Neural progenitor cell (in vitro differentiated cells): ENCODE results near the gene TMEM217. TPM values are rescaled to one million over a fixed set of nuclear protein-coding genes. Genes with fewer than 3 reads are reported as not detected.

Experiments
- DNase-seq: peaks from one replicate; pipeline ENCODE4 v3.0.0-alpha.2; 2016; ENCODE audit warnings: low spot score
- H2AFZ ChIP-seq: fragments of 200-600 bp; sonication (generic); replicated peaks from 2 replicates; pipeline ENCODE4 v1.6.1; 2016; ENCODE audit warnings: antibody characterized with exemption
- H3F3A ChIP-seq: fragments of 200-600 bp; sonication (generic); 2 replicates; pipeline ENCODE4 v1.6.1; 2016; ENCODE audit warnings: antibody characterized with exemption, low read depth
- H3K27ac ChIP-seq: fragments of 200-600 bp; sonication (generic); 2 replicates; pipeline ENCODE4 v1.5.1; 2016; ENCODE audit warnings: mild to moderate bottlenecking
- H3K27me3 ChIP-seq: fragments of 200-600 bp; sonication (generic); 2 replicates; pipeline ENCODE4 v1.6.1; 2016; ENCODE audit warnings: mild to moderate bottlenecking, moderate library complexity
- H3K36me3 ChIP-seq: fragments of 200-600 bp; sonication (generic); 2 replicates; pipeline ENCODE4 v1.5.1; 2016
- H3K4me1 ChIP-seq: fragments of 200-600 bp; sonication (generic); 2 replicates; pipeline ENCODE4 v1.6.1; 2016; ENCODE audit warnings: mixed run types
- H3K4me2 ChIP-seq: fragments of 200-600 bp; sonication (generic); 2 replicates; pipeline ENCODE4 v1.6.1; 2016
- H3K4me3 ChIP-seq: fragments of 200-600 bp; sonication (generic); 2 replicates; pipeline ENCODE4 v1.5.1; 2016
- H3K79me2 ChIP-seq: fragments of 200-600 bp; sonication (generic); 2 replicates; pipeline ENCODE4 v1.6.1; 2016; ENCODE audit warnings: low read depth
- H3K9ac ChIP-seq: fragments of 200-600 bp; sonication (generic); 2 replicates; pipeline ENCODE4 v1.6.1; 2016
- H3K9me3 ChIP-seq: fragments of 200-600 bp; sonication (generic); 2 replicates; pipeline ENCODE4 v1.5.1; 2016; ENCODE audit warnings: low read depth
- H4K20me1 ChIP-seq: fragments of 200-600 bp; sonication (generic); 2 replicates; pipeline ENCODE4 v1.6.1; 2016; ENCODE audit warnings: low read depth
- H3K27ac Mint-ChIP-seq: 3 replicates; pipeline ENCODE4 v1.8.0; 2021; ENCODE audit warnings: mixed read lengths
- H3K27me3 Mint-ChIP-seq: 2 replicates; pipeline ENCODE4 v1.8.0; 2022; ENCODE audit warnings: low read depth, mild to moderate bottlenecking, inconsistent platforms, moderate library complexity, mixed read lengths; ENCODE audit not compliant: insufficient read depth
- H3K36me3 Mint-ChIP-seq: 3 replicates; pipeline ENCODE4 v1.8.0; 2021; ENCODE audit warnings: mixed read lengths
- H3K4me1 Mint-ChIP-seq: 3 replicates; pipeline ENCODE4 v1.8.0; 2021; ENCODE audit warnings: mixed read lengths
- H3K4me3 Mint-ChIP-seq: 3 replicates; pipeline ENCODE4 v1.8.0; 2021; ENCODE audit warnings: mild to moderate bottlenecking, moderate library complexity, mixed read lengths
- H3K9me3 Mint-ChIP-seq: 3 replicates; pipeline ENCODE4 v1.8.0; 2020; ENCODE audit warnings: mixed read lengths
- EZH2 ChIP-seq: fragments of 200-600 bp; sonication (generic); IDR thresholded peaks from 2 replicates; pipeline ENCODE4 v1.6.1; 2017; ENCODE audit warnings: antibody characterized with exemption, mild to moderate bottlenecking, moderate library complexity
- EZH2phosphoT487 ChIP-seq: fragments of 200-600 bp; sonication (generic); IDR thresholded peaks from 2 replicates; pipeline ENCODE4 v1.6.1; 2017; ENCODE audit warnings: antibody characterized with exemption
- total RNA-seq: library from RNA; depleted of rRNA; stranded (reverse); fragments of >200 nt; gene quantifications from 2 replicates; pipeline ENCODE4 v1.2.3, GENCODE V29; 2015; ENCODE audit warnings: low replicate concordance
- TF ChIP-seq, protein P1 (sequence below): fragments of 200-600 bp; sonication (generic); IDR thresholded peaks from 2 replicates; pipeline ENCODE4 v1.5.1; 2017; ENCODE audit warnings: antibody characterized with exemption, mild to moderate bottlenecking

TMEM217 gene
- total RNA-seq, 1 donor from 2014 or later, result not detected

DNA sequence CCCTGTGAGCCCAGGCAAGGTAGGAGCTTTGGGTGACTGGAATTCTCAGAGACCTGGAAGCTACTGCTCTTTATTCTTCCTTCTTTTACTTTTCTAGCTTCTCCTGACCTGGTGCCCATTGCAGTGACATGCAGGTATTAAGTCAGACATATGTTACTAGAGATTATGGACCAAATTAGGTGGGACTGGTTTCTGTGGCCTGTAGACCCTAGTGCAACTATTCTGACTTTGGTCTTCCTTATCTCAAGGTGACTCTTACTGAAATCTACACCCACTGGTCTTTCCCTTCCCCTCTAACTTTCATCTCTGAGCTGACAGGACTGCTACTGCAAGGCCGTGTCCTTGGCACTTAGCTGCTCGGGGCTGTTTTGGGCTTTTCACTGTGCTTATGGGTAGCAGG lies 24.4 kb upstream of the TMEM217 start:
- TF ChIP-seq EZH2, result no peak
- TF ChIP-seq EZH2phosphoT487, result no peak
- DNase-seq, result no peak
- Histone ChIP-seq H3F3A (no peaks in the 10 kb centered on the region), H3K79me2 (no peaks in the 10 kb centered on the region), H3K9ac (no peak overlapping the region), H3K4me1 (no peaks in the 10 kb centered on the region), H3K36me3 (peaks cover under 1% of the 10 kb centered on the region), H3K4me2 (no peak overlapping the region), H4K20me1 (no peaks in the 10 kb centered on the region), H3K27me3 (no peaks in the 10 kb centered on the region), H3K27ac (no peak overlapping the region), H3K4me3 (no peak overlapping the region), H2AFZ (no peak overlapping the region), H3K9me3 (no peaks in the 10 kb centered on the region)
- Mint-ChIP-seq H3K27ac (no peak overlapping the region), H3K4me3 (no peak overlapping the region), H3K36me3 (peaks cover 23% of the 10 kb centered on the region), H3K27me3 (no peaks in the 10 kb centered on the region), H3K4me1 (no peaks in the 10 kb centered on the region), H3K9me3 (no peaks in the 10 kb centered on the region)

DNA sequence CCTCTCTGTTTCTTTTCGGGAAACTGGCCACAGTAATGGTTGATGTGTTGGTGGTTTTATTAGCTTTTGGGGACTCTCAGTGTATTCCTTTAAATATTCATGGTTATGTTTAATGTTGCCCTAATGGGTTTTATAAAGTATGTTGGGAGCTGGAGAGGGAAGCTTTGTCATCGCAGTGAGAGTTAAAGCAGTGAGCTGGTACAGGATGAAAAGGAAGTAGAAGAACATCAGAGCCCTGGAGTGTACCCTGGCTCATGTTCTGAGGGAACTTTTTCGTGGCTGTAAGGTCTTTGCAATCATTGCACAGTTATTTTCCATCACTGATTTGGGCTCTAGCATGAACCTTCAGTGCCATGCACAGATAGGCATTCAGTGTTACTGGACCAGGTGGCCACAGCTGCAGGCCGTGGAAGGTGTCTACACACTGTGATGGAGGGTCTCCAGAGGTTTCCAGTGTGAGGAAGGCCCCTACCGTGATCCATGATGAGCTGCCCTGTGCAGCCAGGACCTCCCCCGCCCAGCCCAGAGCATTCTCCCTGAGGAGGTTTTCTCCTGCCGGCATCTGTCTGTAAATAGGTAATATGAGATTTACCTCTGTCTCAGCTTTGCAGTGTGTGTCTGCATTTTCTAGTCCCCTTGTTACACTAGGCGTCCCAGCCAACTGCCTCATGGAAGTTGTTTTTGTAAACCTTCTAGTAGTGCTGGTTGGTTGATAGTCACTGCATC lies 22.4 kb upstream of the TMEM217 start:
- Histone ChIP-seq H3K27me3 (no peaks in the 10 kb centered on the region), H3K4me2 (no peak overlapping the region), H3K79me2 (no peaks in the 10 kb centered on the region), H3K9me3 (no peaks in the 10 kb centered on the region), H3K27ac (no peak overlapping the region), H3K4me1 (no peaks in the 10 kb centered on the region), H4K20me1 (peaks cover 12% of the 10 kb centered on the region), H3F3A (no peaks in the 10 kb centered on the region), H3K9ac (no peak overlapping the region), H3K36me3 (no peaks in the 10 kb centered on the region), H2AFZ (no peak overlapping the region), H3K4me3 (no peak overlapping the region)
- DNase-seq, result no peak
- Mint-ChIP-seq H3K9me3 (no peaks in the 10 kb centered on the region), H3K4me1 (no peaks in the 10 kb centered on the region), H3K27ac (no peak overlapping the region), H3K36me3 (peaks cover 22% of the 10 kb centered on the region), H3K27me3 (no peaks in the 10 kb centered on the region), H3K4me3 (no peak overlapping the region)
- TF ChIP-seq EZH2, result no peak
- no peak for TF ChIP-seq EZH2phosphoT487
- TF ChIP-seq, protein P1, sequence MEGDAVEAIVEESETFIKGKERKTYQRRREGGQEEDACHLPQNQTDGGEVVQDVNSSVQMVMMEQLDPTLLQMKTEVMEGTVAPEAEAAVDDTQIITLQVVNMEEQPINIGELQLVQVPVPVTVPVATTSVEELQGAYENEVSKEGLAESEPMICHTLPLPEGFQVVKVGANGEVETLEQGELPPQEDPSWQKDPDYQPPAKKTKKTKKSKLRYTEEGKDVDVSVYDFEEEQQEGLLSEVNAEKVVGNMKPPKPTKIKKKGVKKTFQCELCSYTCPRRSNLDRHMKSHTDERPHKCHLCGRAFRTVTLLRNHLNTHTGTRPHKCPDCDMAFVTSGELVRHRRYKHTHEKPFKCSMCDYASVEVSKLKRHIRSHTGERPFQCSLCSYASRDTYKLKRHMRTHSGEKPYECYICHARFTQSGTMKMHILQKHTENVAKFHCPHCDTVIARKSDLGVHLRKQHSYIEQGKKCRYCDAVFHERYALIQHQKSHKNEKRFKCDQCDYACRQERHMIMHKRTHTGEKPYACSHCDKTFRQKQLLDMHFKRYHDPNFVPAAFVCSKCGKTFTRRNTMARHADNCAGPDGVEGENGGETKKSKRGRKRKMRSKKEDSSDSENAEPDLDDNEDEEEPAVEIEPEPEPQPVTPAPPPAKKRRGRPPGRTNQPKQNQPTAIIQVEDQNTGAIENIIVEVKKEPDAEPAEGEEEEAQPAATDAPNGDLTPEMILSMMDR, result no peak

DNA sequence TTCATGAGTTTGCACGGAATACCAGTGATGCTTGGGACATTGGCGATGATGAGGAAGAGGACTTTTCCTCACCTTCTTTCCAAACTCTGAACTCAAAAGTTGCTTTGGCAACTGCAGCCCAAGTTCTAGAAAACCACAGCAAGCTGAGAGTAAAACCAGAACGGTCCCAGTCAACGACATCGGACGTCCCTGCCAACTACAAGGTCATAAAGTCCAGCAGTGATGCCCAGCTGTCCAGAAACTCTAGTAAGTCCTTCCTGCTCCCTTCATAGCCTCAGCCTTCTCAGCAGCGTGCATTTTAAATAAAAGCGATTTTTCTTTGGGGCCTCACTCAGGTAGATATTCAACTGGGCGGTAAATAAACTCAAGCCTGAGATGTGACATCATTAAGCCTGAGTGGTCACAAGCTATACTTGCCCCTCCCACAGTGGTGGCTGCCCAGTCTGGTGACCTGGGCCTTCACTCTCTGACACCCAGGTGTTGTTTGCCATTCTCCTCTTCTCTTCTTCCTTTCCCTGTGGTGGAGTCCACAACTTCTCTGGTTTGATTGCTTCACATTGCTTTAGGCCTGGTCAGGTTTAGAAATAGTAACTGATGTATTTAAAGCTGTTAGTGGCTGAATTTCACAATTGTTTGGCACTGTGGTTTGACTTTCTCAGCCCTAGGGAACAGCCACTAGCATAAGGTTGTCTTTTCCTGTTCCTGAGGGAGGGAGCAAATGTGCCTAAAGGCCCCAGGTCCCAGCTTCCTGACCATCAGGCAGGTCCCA lies 21.6 kb upstream of the TMEM217 start:
- H4K20me1 ChIP-seq, result peaks cover 13% of the 10 kb centered on the region
- no peaks in the 10 kb centered on the region for H3K4me1 ChIP-seq
- H3K4me3 Mint-ChIP-seq, result no peak overlapping the region

DNA sequence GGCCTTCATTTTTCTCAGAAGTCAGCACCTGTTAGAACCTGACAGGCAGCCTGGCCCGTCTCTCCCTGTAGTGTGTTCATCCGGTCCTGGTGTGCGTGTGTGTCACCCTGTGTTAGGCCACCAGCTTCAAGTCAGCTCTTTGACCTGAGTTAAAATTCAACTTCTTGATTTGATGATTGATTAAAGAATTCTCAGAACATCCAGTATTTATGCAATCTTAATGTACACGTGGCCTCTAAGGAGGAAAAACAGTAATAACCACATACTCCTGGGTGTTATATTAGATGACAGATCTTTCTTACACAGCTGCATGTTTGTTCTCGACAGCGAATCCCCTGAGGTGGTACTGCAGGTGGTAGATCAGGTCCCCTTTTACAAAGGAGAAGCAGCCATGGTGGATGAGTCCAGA lies 19.1 kb upstream of the TMEM217 start:
- no peaks in the 10 kb centered on the region for H3K4me1 ChIP-seq
- no peaks in the 10 kb centered on the region for H3K9me3 Mint-ChIP-seq
- H3K4me3 Mint-ChIP-seq, result no peak overlapping the region
- no peaks in the 10 kb centered on the region for H3K27me3 ChIP-seq
- H3K36me3 Mint-ChIP-seq, result peaks cover 13% of the 10 kb centered on the region
- no peak overlapping the region for H3K27ac Mint-ChIP-seq
- no peak overlapping the region for H2AFZ ChIP-seq
- no peak overlapping the region for H3K9ac ChIP-seq
- no peaks in the 10 kb centered on the region for H3K36me3 ChIP-seq
- no peaks in the 10 kb centered on the region for H3F3A ChIP-seq
- TF ChIP-seq, protein P1, result no peak
- TF ChIP-seq EZH2 (no peak), EZH2phosphoT487 (no peak)
- peaks cover 10% of the 10 kb centered on the region for H3K79me2 ChIP-seq
- H3K27ac ChIP-seq, result no peak overlapping the region
- no peak overlapping the region for H3K4me2 ChIP-seq
- H4K20me1 ChIP-seq, result peaks cover 30% of the 10 kb centered on the region
- no peaks in the 10 kb centered on the region for H3K27me3 Mint-ChIP-seq
- DNase-seq, result no peak
- H3K9me3 ChIP-seq, result no peaks in the 10 kb centered on the region
- H3K4me1 Mint-ChIP-seq, result peaks cover 3% of the 10 kb centered on the region
- H3K4me3 ChIP-seq, result no peak overlapping the region

More for the DNA sequence above, 21.6 kb upstream of the TMEM217 start:
- H3K36me3 Mint-ChIP-seq, result peaks cover 18% of the 10 kb centered on the region
- no peak for DNase-seq
- Histone ChIP-seq H3K4me3 (no peak overlapping the region), H2AFZ (no peak overlapping the region), H3K27me3 (no peaks in the 10 kb centered on the region), H3K79me2 (no peaks in the 10 kb centered on the region), H3K9me3 (no peaks in the 10 kb centered on the region), H3K4me2 (no peak overlapping the region), H3K9ac (no peak overlapping the region), H3K27ac (no peak overlapping the region), H3F3A (no peaks in the 10 kb centered on the region), H3K36me3 (no peaks in the 10 kb centered on the region)
- no peak for TF ChIP-seq EZH2
- no peaks in the 10 kb centered on the region for H3K9me3 Mint-ChIP-seq
- H3K27ac Mint-ChIP-seq, result no peak overlapping the region
- no peaks in the 10 kb centered on the region for H3K27me3 Mint-ChIP-seq
- no peaks in the 10 kb centered on the region for H3K4me1 Mint-ChIP-seq
